ENCODE measurements around the gene MRPL24. TPM values are rescaled to one million over a fixed set of nuclear protein-coding genes. Genes with fewer than 3 reads are reported as not detected.

MRPL24 gene
- total and polyA plus RNA-seq, 2 of the 8 experiments (the other 6 are each of a cell fraction or from before 2014, with no cell fraction given), result 29.7 to 35.2 TPM

DNA sequence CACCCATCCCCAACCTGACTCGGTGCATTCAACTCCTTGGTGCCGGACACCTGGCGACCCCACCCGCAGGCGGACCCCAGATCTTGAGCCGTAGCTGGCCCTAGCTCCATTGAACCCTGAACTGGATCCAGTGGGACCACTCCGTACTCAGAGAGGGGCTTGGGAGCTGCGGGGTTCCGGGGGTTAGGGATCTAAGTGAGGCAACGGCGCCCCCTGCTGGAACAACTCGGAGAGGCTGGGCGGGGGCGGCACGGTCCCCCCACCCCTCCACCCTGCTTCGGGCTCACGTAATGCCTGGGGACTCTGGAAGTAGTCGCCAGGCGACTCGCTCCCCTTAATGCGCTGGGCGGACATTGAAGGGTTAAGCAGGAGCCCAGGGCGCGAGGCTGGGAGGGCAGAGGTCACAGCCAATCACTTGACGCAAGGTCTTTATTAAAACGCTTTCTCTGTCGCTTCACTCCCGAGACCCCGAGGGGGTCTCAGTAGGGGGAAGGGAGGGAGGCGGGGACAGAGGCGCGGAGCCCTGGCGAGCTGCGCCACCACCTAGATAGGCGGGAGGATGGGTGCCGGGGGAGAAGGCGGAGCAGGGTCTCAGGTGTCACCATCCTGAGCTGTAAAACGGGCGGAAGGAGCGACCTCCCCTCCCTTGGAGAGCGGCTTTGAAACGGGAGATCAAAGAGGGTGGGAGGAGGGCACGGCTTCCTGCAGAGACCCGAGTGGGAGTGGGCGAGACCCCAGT lies 34.8 kb downstream of the MRPL24 start (continued):
- no peak for TF ChIP-seq FOSL1 (IDR thresholded peaks at IDR 0.05; ENCODE audit: insufficient read depth, low read depth, low read length)
- TF ChIP-seq HDAC6 (IDR thresholded peaks at IDR 0.05; ENCODE audit: low read depth, low read length), result no peak
- no peak for TF ChIP-seq RNF2 (IDR thresholded peaks at IDR 0.05; ENCODE audit: borderline replicate concordance, low read depth, low read length, missing control alignments, poor library complexity, severe bottlenecking)
- TF ChIP-seq, protein P1, sequence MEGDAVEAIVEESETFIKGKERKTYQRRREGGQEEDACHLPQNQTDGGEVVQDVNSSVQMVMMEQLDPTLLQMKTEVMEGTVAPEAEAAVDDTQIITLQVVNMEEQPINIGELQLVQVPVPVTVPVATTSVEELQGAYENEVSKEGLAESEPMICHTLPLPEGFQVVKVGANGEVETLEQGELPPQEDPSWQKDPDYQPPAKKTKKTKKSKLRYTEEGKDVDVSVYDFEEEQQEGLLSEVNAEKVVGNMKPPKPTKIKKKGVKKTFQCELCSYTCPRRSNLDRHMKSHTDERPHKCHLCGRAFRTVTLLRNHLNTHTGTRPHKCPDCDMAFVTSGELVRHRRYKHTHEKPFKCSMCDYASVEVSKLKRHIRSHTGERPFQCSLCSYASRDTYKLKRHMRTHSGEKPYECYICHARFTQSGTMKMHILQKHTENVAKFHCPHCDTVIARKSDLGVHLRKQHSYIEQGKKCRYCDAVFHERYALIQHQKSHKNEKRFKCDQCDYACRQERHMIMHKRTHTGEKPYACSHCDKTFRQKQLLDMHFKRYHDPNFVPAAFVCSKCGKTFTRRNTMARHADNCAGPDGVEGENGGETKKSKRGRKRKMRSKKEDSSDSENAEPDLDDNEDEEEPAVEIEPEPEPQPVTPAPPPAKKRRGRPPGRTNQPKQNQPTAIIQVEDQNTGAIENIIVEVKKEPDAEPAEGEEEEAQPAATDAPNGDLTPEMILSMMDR (IDR thresholded peaks at IDR 0.05; ENCODE audit: control extremely low read depth in 1 of 3, insufficient read depth in 1 of 3, low read depth in 1 of 3, low read length in 3 of 3), result peak; percentile 72 to 86 (median 81)
- TF ChIP-seq, protein P2, sequence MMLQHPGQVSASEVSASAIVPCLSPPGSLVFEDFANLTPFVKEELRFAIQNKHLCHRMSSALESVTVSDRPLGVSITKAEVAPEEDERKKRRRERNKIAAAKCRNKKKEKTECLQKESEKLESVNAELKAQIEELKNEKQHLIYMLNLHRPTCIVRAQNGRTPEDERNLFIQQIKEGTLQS (IDR thresholded peaks at IDR 0.05; ENCODE audit: insufficient read depth, low read depth, low read length), result 0 out of 2 replicates have a peak, but pooled peaks have one; percentile 23
- TF ChIP-seq CBX8 (IDR thresholded peaks at IDR 0.05; ENCODE audit: borderline replicate concordance, low read depth, low read length), result no peak
- TF ChIP-seq EP300 (IDR thresholded peaks at IDR 0.05; ENCODE audit: borderline replicate concordance in 1 of 2, low read depth in 2 of 2, low read length in 2 of 2), result peak in 1 of 2 experiments; percentile 51; a peak in 1 of 3 replicates
- TF ChIP-seq SAP30 (IDR thresholded peaks at IDR 0.05; ENCODE audit: insufficient read depth, insufficient replicate concordance, low read length), result no peak
- TF ChIP-seq SRF (IDR thresholded peaks at IDR 0.05; ENCODE audit: low read depth, low read length), result no peak
- TF ChIP-seq, protein P3, sequence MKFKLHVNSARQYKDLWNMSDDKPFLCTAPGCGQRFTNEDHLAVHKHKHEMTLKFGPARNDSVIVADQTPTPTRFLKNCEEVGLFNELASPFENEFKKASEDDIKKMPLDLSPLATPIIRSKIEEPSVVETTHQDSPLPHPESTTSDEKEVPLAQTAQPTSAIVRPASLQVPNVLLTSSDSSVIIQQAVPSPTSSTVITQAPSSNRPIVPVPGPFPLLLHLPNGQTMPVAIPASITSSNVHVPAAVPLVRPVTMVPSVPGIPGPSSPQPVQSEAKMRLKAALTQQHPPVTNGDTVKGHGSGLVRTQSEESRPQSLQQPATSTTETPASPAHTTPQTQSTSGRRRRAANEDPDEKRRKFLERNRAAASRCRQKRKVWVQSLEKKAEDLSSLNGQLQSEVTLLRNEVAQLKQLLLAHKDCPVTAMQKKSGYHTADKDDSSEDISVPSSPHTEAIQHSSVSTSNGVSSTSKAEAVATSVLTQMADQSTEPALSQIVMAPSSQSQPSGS (IDR thresholded peaks at IDR 0.05; ENCODE audit: low read length), result peak; percentile 87
- TF ChIP-seq YY1 (IDR thresholded peaks at IDR 0.05; ENCODE audit: low read depth, low read length), result peak; percentile 58
- TF ChIP-seq RXRA (IDR thresholded peaks at IDR 0.05; ENCODE audit: insufficient read depth, low read depth, low read length), result 0 out of 2 replicates have a peak, but pooled peaks have one; percentile 60
- TF ChIP-seq CHD1 (IDR thresholded peaks at IDR 0.05; ENCODE audit: low read depth, low read length), result no peak
- no peak for TF ChIP-seq MAFK (IDR thresholded peaks at IDR 0.05; ENCODE audit: low read depth, low read length)
- peak; percentile 69; the same call in 1 of the 2 replicates for TF ChIP-seq KDM5A (IDR thresholded peaks at IDR 0.05; ENCODE audit: low read length)

All from H1 (cell line).